Measurements from ENCODE around the gene CDH23.

DNA sequence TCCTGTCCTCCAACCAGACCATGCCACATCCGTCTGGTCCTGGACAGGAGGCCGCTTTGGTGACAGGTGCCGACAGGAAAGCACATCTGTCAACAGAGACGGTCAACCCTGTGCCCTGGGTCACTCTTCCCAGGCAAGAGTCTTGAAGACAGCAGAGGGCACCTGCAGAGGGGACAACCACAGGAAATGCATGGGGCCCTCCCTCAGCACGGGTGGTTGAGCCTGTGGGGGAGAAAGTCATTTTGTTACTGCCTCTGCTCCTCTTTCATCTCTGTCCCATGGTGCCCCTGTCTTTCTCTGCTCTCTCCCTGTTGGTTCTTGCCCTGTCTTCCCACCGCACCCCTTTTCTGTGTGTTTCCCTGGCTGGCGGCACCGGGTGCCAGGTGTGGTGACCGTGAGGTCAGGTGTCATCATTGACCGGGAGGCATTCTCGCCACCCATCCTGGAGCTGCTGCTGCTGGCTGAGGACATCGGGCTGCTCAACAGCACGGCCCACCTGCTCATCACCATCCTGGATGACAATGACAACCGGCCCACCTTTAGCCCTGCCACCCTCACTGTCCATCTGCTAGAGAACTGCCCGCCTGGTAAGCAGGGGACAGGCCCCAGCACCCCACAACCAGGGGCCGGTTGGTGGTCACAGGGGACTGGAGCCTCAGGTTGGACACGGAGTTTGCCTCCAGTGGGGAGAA is 394.2 kb downstream of the CDH23 start:
- TF ChIP-seq POLR2A (IDR thresholded peaks at IDR 0.05), result no peak
- TF ChIP-seq, protein P1, sequence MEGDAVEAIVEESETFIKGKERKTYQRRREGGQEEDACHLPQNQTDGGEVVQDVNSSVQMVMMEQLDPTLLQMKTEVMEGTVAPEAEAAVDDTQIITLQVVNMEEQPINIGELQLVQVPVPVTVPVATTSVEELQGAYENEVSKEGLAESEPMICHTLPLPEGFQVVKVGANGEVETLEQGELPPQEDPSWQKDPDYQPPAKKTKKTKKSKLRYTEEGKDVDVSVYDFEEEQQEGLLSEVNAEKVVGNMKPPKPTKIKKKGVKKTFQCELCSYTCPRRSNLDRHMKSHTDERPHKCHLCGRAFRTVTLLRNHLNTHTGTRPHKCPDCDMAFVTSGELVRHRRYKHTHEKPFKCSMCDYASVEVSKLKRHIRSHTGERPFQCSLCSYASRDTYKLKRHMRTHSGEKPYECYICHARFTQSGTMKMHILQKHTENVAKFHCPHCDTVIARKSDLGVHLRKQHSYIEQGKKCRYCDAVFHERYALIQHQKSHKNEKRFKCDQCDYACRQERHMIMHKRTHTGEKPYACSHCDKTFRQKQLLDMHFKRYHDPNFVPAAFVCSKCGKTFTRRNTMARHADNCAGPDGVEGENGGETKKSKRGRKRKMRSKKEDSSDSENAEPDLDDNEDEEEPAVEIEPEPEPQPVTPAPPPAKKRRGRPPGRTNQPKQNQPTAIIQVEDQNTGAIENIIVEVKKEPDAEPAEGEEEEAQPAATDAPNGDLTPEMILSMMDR (IDR thresholded peaks at IDR 0.05), result no peak
